Activated CD4-positive, alpha-beta T cell treated with anti-CD3 and anti-CD28 coated beads for 4 hours (primary cell): ENCODE measurements around the gene GNG14.
"Not testable (repeated sequence)": the region's sequence is repeated elsewhere in the genome, so short reads cannot be mapped to it uniquely, and the experiment has no call there.

Experiments
- DNase-seq, 2 donors: peaks; one replicate each; pipeline ENCODE4 v3.0.0-alpha.2; 2020

The GNG14 gene

DNA sequence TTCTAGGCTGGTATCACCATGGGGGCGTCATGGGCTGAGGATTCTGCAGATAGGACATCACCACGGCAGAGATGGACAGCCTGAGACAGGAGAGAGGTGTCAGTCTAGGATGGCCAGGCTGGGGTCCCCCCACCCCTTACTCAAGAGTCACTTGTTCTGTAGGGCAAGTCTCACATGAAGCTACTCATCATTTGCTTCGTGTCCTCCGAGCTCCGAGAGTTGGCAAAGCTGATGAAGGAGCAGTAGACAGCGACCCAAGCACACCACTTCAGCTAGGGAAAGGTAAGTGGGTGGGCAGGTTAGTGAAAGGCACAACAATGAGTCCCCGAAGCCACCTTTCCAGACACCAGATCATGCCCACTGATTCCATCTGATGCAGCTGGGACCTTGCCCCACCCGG, 19.5 kb upstream of the GNG14 start:
- DNase-seq = no peak

DNA sequence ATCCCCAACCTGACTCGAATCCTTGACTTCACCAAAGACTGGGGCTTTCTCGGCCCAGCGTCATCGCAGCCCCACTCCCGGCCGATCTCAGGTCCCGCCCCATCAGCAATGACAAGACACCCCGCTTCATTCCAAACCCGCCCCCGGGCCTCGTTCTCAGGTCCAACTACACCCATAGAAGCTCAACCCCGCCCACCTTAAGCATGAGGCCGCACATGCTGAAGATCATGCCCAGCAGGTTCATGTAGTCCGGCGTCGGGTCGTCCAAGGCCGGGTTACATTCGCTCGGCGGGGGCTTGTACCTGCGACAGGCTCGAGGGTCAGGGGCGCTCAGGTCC, 18.9 kb upstream of the GNG14 start:
- peak; percentile 70 to 74 for DNase-seq

DNA sequence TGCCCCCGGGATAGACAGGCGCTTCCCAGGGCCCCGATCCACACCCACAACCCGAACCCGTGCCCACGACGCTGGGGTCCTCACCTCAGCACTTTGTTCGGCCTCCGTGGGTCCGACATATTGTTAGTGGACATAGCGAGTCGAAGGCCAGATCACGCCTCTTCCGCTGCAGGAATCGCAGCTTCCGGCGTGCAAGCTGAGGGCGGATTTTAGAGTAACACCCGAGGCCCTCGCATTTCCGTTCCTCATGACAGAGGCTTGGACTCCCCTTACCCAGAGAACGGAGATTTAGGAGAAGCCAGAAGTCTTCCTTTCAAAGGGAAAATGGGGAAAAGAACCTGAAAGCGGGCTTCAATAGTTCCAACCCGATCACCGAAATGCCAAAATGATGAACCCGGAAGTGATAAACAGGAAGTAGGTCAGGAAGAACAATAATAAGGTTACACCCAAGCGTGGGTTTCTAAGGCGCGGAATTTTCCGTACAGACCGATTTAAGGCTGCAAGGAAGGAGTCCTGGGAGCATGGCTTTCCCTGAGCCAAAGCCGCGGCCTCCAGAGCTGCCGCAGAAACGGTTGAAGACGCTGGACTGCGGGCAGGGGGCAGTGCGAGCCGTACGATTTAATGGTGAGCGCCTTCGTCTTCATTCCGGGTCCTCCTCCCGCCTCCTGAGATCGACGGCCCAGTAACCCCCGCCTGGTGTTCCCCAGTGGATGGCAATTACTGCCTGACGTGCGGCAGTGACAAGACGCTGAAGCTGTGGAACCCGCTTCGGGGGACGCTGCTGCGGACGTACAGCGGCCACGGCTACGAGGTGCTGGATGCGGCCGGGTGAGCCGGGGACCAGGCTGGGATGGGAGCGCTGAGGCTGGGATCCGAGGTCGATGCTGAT, 18.3 kb upstream of the GNG14 start:
- peak; percentile 72 to 76 for DNase-seq

DNA sequence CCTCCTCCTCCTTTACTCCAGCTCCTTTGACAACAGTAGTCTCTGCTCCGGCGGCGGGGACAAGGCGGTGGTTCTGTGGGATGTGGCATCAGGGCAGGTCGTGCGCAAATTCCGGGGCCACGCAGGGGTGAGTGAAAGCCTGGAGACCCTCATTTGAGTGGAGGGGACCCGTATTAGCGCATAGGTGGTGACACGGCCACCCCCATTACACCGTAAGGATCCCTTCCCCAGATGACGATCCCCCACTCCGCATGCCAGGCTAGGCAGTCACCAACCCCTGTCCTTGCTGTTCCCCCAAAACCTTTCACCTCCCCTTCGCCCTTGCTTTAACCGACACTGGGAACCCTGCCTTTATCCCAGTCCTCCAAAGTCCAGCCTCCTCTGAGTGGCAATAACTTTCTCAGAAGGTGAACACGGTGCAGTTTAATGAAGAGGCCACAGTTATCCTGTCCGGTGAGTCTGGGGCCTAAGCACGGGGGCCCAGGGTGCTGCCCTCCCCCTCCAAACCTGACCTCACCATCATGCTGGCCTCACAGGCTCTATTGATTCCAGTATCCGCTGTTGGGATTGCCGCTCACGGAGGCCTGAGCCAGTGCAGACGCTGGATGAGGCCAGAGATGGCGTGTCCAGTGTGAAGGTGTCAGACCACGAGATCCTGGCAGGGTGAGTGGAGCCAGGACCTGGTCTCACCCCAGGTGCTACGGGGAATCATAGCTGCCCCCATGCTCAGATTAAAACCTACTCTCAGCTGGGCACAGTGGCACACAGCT, 17.5 kb upstream of the GNG14 start:
- DNase-seq = no peak

DNA sequence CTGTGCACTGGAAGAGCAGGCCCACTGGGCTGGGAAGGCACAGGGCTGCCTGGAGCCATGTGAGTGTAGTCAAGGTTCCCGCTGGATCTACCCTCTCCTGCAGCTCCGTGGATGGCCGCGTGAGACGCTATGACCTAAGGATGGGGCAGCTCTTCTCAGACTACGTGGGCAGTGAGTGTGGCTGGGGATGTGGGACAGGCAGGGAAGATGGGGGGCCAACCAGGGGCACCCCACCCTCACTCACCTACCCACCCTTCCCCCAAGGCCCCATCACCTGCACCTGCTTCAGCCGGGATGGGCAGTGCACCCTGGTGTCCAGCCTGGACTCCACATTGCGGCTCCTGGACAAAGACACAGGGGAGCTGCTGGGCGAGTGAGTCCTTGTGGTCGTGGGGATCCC, 15.1 kb upstream of the GNG14 start:
- DNase-seq = no peak

DNA sequence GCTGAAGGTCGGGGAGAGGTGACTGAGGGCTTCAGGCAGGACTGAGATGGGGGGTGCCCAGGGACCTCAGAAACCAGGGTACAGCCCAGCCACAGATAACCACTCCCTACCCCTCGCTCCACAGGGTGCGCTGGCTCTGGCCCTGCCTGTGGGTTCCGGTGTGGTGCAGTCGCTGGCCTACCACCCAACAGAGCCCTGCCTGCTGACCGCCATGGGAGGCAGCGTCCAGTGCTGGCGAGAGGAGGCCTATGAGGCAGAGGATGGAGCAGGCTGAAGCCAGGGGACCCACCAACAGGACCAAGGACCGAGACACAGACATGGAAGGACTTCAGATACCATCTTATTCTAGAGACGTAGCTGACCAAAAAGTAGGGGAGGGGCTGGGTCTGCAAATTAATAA, 12.4 kb upstream of the GNG14 start:
- no peak for DNase-seq

DNA sequence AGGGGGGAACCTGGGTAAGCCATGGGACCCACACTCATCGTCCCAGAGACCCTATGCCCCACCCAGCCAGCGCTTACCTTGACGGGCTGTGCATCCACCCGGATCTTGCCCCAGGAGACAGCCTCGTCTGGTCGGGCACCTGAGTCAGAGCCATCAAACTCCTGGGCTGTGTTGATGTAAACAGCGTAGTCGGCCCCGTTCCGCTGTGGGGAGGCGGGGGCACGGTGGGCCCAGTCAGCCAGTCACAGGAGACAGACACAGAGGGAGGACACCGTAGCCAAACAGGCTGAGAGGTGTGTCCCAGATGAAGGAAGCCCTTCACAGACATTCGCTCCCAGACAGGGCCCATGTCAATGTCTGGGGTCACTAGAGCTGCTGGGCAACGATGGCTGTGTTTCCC, 11.9 kb upstream of the GNG14 start:
- DNase-seq = no peak

DNA sequence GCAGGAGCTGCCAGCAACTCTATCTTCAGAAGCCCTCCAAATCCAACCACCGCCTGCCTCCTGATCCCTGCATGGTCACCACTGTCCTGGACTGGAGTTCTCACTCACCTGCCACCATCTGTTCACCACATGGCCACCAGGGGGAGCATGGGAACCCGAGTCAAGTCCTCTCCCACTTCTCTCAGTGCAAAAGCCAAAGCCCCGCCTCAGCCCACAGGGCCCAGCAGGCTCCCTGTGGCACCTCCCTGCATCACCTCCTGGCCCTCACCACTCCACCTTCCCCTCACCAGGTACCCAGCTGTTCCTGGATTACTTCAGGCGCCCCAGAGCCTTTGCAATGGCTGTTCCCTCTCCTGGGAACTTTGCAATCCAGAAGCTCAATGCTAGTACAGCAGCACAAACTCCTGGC, 11.4 kb upstream of the GNG14 start:
- DNase-seq = peak; percentile 82 to 90

DNA sequence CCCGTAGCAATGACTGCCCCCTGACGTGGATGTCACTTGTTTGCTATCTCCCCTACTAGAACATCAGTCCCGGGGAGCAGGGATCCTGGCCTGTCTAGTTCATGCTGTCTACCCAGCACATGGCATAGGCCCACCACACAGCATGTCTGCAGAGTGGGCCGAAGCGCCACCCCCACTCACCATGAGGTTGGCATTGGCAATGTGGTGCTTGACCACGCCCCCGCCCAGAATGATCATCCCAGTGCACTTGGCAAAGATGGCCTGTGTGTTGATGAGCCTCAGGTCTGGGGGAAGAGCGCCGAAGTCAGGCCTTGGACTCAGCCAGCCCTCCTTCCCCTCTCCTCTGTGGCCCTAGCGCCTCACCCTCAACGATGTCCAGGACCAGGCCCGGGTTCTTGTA, 10.9 kb upstream of the GNG14 start:
- DNase-seq = no peak

DNA sequence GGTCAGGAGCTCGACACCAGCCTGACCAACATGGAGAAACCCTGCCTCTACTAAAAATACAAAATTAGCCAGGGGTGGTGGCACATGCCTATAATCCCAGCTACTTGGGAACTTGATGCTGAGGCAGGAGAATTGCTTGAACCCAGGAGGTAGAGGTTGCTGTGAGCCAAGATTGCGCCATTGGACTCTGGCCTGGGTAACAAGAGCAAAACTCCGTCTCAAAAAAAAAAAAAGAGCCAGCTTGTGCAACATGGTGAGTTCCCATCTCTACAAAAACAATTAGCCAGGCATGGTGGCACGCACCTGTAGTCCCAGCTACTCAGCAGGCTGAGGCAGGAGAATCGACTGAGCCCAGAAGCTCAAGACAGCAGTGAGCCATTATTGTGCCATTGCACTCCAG, 9.8 kb upstream of the GNG14 start:
- DNase-seq = not testable (repeated sequence)

DNA sequence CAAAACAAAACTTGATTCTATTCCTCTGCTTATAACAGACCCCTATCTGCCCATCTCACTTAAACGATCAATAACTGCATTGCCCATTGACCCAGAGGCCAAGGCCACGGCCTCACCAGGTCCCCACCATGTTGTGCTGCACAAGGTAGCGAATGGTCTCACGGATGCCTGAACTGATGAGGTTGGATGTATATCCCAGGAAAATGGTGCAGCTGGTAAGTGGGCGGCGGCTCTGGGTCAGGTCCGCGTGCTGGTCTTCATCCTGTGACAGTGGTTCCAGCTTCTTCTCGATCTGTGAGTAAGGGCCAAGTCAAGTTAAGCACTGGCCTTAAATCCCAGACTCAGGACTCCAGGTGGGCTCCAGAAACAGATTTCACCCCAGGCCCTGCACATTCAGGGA, 7.8 kb upstream of the GNG14 start:
- DNase-seq = no peak

DNA sequence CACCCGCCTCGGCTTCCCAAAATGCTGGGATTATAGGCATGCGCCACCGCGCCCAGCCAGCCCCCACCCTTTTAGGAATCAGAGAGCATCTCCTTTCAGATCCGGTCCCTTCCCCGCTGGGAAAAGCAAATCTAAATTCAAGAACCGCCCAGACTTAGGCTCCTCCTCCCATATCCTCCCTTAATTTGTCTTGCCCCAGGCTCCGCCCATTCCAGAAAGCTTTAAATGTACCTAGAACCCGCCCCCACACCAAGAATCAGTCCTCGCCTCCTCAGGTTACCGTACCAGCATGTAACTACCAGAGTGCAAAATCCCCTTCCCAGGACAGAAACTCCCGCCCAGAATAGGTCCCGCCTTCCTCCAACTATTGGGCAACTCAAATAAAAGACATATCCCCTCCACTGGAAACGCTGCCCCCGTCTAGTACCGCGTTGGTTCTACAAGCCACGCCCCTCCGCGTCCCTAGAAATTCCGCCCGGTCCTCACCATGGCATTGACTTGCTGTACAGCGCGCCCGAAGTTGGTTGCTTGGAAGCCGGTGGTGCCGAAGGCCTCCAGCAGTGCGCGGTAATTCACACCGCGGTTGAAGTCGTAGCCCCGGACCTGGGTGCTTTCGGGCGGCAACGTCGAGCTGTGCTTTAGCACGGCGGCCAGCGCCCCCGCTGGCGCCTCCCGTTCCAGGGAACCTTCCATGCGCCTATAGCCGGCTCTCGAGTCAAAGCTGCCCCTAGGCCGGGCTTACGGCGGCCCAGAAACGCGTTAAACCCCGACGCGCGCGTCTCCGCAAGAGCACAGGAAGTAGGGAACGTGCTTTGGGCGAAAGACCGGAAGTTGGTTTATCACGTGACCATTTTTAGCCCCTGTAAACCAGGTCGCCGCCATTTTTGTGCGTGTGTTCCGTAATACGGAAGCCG, 6.5 kb upstream of the GNG14 start, which contains the start of gene DHPS:
DHPS (minus strand) TSS at position 807 of the 914 bp plus-strand sequence; CDS start at position 693, 114 bp downstream.
- DNase-seq = peak; percentile 88 to 92

DNA sequence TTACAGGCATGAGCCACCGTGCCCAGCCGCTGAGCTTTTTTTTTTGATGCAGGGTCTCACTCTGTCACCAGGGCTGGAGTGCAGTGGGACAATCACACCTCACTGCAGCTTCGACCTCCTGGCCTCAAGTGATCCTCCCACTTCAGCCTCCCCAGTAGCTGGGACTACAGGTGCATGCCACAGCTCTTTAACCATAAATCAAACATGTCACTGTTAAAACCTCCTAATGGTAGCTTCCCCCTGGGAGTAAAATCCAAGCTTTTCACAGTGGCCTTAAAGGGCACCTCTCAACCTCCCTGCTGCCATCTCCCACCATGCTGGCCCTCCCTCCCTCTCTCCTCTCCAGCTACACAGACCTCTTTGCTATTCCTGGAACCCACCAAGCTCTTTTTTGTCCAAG, 2.0 kb upstream of the GNG14 start:
- DNase-seq = no peak

DNA sequence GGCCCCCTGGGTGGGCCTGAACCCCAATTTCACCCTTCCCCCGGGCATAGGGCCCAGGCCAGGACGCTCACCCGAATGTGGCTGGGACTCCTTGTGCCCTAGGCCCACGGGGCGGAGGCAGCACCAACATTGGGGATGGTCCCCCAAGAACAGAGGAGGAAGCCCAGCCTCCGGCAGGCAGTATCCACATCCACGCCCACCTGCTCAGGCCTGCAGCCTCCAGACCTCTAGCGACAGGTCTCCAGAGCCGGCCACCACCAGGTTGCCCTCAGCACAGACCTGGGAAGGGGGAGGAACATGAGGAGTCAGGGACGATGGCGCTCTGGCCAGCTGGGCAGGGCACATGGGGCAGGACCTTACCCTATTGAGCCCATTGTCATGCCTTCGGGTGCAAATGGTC, 1.2 kb downstream of the GNG14 start:
- DNase-seq = no peak

DNA sequence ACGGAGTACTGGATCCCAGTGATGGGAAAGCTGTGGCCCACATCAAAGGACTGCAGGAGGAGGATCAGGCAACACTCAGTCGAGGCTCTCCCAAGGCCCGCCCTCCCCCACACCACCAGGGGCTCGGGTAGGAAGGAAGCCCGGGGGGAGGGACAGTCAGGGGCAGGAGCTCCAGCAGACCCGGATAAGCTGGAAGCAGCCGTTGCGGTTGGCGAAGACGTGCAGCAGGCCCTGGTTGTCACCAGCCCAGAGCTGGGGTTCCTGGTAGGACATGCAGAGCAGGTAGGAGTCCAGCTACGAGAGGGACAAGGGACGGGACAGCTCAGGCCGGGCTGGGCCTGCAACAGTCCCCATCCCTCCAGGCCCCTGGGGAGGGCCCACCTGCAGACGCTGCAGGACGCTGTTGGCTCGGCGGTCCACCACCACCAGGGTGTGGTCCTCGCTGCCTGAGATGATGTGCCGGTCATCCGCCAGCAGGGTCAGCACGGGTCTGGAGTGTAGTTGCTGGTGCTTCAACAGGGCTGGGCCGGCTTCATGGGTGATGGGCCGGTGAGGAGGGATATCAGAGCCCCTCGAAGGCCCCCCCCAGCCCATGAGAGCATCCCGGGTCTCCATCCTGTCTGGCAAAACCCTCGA, 1.9 kb downstream of the GNG14 start:
- no peak for DNase-seq

DNA sequence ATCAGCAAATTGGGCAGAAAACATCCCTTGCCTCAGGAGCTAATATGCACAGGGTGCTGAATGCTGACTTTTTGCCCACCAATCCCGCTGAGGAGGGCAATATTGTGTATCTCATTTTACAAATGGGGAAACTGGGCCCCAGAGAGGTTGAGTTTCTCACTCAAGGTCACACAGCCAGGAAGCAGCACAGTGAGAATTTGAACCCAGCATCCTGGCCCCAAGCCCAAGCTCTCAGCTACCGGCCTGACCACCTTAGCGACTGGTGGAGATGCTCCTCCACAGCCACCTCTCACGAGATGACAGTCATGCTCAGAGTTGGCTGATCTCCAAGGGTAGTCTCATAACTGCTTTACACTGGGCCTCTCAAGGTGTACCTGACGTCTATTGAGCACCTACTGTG, 5.2 kb downstream of the GNG14 start:
- DNase-seq = no peak

DNA sequence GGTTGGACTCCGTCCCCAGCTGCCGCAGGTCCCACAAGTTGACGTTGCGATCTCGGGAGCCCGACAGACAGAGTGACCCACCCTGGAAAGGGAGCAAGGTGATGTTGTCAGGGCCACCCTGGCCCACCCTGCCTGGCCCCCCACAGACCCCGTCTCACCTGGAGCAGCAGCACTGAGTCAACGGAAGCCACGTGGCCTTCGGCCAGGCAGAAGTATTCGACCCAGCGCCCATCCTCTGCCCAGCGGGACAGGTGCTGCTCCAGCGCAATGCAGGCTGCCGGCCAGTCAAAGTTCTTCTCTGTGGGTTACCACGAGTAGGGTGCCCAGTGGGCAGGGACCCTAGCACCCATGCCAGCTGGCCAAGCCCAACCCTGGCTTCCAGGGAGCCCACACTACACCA, 6.8 kb downstream of the GNG14 start:
- DNase-seq = no peak

DNA sequence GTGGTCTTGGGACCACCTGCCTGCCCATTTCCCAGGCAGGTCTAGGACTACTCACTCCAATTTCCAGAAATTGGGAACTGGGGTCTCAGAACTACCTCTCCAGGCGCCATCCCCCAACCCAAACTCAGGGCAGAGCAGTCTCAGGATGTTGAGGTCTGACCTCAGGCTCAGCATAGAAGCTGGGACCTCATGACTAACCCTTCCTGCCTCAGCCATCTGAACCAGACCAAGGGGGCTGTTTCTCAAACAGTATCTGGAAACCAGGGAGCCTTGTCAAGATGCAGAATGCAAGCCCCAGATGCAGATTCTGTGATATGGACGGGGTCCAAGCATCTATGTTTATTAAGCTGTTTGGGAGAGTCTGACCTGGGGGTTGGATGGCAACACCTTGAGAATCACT, 7.3 kb downstream of the GNG14 start:
- no peak for DNase-seq

DNA sequence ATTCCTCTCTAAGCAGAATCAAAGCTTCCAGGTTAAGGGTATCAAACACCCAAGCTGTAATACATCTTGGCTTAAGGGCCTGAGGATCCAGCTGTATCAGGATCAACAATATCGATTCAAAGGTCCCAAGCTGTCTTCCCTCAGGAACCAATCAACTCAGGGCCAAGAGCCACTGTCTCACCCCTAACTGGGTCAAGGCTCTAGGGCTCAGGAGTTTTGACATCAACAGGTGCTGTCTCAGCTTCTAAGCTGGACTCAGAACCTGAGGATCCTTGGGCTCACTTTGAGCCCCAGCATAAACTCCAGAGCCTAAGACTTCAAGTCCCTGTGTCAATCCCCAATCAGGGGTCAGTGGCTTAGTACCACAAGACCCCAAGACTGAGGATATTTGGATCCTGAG, 7.7 kb downstream of the GNG14 start:
- DNase-seq = no peak

DNA sequence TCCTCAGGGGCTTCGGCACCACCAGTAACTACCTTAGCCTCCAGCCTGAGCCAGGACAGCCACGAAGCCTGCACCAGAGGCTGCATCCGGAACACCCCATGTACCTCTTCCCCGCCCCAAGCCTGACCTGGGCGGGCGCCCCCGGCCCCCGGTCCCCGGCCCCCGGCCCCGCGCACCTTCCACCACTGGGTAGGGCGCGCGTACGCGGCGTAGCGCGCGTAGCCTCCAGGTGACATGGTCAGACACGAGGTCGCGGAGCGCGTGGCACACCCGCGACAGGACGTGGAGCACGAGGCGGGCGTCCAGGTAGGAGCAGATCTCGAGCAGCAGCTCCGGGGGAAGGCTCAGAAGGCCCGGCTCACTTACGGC, 8.2 kb downstream of the GNG14 start:
- DNase-seq = peak in 1 of 2 donors; percentile 27

DNA sequence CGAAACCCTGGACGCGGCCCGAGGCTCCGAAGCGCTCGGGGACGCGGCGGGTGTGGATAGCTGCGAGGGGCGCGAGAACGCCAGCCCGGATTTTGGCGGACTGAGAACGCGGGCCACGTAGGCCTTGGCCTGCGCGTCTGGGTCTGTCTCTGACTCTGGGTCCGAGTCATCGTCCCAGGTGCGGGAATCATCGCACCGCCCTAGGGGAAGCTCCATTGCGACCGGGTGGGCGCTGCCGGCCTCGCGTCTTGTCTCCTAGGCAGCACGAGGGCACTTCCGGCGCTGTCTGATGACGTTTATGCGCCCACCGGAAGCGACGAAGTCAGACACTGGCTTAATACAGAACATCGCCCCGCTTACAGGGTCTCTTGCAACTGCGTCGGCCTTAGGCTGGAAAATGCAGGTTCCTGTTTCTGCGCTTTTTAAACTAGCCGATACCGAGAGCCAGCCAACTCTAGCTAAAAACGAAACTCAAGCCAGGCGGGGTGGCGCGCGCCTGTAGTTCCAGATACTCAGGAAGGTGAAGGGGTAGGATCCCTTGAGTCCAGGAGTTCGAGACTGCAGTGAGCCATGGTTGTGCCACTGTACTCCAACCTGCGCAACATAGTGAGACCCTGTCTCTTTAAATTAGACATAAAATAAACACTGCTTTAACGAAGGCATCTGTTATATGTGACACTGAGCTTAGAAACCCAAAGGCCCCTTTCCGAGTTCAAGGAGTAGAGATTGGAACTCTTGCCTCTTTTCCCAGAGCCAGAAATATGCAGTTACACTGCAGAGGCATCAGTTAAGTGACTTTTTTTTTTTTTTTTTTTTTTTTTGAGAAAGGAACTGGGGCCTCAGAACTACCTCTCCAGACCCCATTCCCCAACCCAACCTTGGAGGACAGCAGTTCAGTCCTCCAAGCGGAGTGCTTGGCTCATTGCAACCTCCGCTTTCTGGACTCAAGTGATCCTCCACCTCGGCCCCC, 8.9 kb downstream of the GNG14 start, which contains the start of gene FBXW9:
FBXW9 (minus strand) TSS at position 266 of the 970 bp plus-strand sequence; CDS start at position 216, 50 bp downstream.
- peak; percentile 91 to 97 for DNase-seq
